ENCODE data around the gene ACSF3.

ACSF3 gene

GRCh38 chr16:89080196-89080853 is 13.3 kb upstream of the ACSF3 start:
- no peak overlapping the region for H3K4me3 ChIP-seq (ENCODE audit: low read length)
- DNase-seq (ENCODE audit: low read depth), result no peak
- TF ChIP-seq CTCF (IDR thresholded peaks at IDR 0.05; ENCODE audit: insufficient read depth, low read depth, low read length, missing control alignments), result no peak

GRCh38 chr16:89081556-89081955 is 12.1 kb upstream of the ACSF3 start:
- DNase-seq (ENCODE audit: low read depth), result no peak
- H3K4me3 ChIP-seq (ENCODE audit: low read length), result no peak overlapping the region
- TF ChIP-seq CTCF (IDR thresholded peaks at IDR 0.05; ENCODE audit: insufficient read depth, low read depth, low read length, missing control alignments), result no peak

GRCh38 chr16:89084411-89084810 is 9.2 kb upstream of the ACSF3 start:
- H3K4me3 ChIP-seq (ENCODE audit: low read length), result no peak overlapping the region
- DNase-seq (ENCODE audit: low read depth), result no peak
- TF ChIP-seq CTCF (IDR thresholded peaks at IDR 0.05; ENCODE audit: insufficient read depth, low read depth, low read length, missing control alignments), result no peak

GRCh38 chr16:89084814-89085612 is 8.6 kb upstream of the ACSF3 start:
- TF ChIP-seq CTCF (IDR thresholded peaks at IDR 0.05; ENCODE audit: insufficient read depth, low read depth, low read length, missing control alignments), result no peak
- no peak overlapping the region for H3K4me3 ChIP-seq (ENCODE audit: low read length)
- DNase-seq (ENCODE audit: low read depth), result no peak

GRCh38 chr16:89085755-89086154 is 7.9 kb upstream of the ACSF3 start:
- no peak overlapping the region for H3K4me3 ChIP-seq (ENCODE audit: low read length)
- TF ChIP-seq CTCF (IDR thresholded peaks at IDR 0.05; ENCODE audit: insufficient read depth, low read depth, low read length, missing control alignments), result no peak
- no peak for DNase-seq (ENCODE audit: low read depth)

- no peak overlapping the region for H3K4me3 ChIP-seq (ENCODE audit: low read length)
- no peak for TF ChIP-seq CTCF (IDR thresholded peaks at IDR 0.05; ENCODE audit: insufficient read depth, low read depth, low read length, missing control alignments)
Observed at GRCh38 chr16:89087922-89088497, 5.6 kb upstream of the ACSF3 start.

More at GRCh38 chr16:89087922-89088497, 5.6 kb upstream of the ACSF3 start:
- DNase-seq (ENCODE audit: low read depth), result no peak

Data from epithelial cell of esophagus (primary cell).